HG02571 (cell line): ENCODE results near the gene RAD51B.
"Not testable (repeated sequence)": the region's sequence is repeated elsewhere in the genome, so short reads cannot be mapped to it uniquely, and the experiment has no call there.

Experiments
- ATAC-seq: cut with Tn5 transposase; IDR thresholded peaks from one replicate; pipeline ENCODE4 v1.9.1; 2021; ENCODE audit warnings: mild to moderate bottlenecking, moderate library complexity; ENCODE audit not compliant: unreplicated experiment

The RAD51B gene

GRCh38 chr14:68106456-68106855 lies 286.9 kb downstream of the RAD51B start:
- ATAC-seq = no peak

DNA sequence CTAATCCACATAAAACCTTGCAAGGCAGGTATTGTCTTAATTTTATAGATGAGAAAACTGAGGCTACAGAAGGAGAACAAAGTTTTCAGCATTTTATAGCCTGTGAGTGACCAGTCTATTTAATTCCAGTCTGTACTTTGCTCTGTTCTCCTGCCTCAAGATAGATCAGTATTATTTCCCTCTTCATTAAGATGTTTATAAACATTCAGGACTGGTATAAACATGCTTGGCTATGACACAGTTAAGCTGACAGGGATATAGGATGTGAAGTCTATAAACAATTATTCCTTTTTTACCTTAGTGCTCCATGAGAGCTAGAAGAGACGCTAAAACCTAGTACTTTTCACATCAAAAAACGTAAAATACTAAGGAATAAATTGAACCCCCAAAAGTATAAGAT lies 287.3 kb downstream of the RAD51B start:
- no peak for ATAC-seq

DNA sequence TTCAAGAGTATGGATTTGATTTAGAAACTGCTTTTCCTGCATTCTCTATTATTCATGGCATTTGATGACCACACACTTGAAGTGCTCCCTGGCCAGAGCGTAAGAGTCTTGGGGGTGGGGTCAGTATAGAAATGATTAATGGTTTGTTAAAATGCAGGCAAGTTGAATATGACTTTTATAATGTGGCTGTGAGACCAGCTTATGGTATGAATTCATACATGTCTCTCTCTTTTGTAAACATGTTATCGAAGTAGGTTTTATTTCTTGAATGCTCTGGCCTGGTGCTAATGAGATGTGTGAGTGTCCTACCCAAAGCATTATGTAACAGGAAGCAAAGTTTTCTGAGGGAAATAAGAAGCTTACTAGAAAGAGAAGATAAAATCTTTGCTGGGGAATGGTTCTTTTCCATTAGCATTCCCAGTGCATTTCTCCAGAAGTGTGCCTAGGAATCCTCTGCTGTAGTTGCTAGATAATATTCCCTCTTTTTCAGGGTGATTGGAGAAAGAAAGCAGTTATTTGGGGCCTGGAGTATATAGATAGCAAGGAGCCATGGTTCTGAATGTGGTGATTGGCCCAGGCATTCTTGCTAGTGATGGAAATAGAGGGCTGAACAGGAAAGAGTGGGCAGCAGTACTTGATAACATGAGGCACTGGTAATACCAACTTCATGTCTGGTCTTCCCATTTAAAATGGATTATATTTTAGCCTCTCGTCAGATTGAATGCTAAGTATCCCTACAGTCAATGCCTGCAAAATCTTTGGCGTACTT lies 289.7 kb downstream of the RAD51B start:
- no peak for ATAC-seq

- no peak for ATAC-seq
Measured at GRCh38 chr14:68111097-68111852, 291.7 kb downstream of the RAD51B start.

GRCh38 chr14:68111853-68112270 lies 292.3 kb downstream of the RAD51B start:
- ATAC-seq = no peak

- no peak for ATAC-seq
Measured at GRCh38 chr14:68112442-68112841, 292.9 kb downstream of the RAD51B start.

DNA sequence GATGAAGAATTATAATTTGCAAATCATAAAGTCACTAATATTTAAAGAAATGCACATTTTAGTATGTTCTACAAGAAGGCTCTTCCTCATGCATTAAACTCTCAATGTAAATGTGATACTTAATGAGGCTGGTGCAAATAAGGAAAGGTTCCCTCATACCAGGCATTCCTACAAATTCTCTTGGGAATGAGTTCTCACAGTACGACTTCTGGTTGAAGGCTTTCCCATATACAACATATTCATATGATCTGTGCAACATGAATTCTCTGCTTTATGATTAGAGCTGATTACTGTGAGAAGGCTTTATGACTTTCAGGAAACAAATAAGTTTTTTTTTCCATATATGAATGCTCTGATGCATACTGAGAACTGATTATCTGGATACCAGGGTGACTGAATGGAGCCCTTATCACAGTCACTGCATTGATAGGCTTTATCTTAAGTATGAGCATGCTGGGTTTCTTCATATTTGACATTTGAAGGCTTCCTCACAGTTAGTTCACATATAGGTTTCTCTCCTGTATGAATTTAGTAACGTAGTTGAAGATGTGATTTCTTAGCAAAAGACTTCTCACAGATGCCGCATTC lies 293.9 kb downstream of the RAD51B start:
- ATAC-seq = no peak

GRCh38 chr14:68115952-68116351 lies 296.4 kb downstream of the RAD51B start:
- not testable (repeated sequence) for ATAC-seq

GRCh38 chr14:68122651-68123050 lies 303.1 kb downstream of the RAD51B start:
- no peak for ATAC-seq

GRCh38 chr14:68124050-68124449 lies 304.5 kb downstream of the RAD51B start:
- ATAC-seq = no peak

GRCh38 chr14:68124979-68125731 lies 305.6 kb downstream of the RAD51B start:
- no peak for ATAC-seq

DNA sequence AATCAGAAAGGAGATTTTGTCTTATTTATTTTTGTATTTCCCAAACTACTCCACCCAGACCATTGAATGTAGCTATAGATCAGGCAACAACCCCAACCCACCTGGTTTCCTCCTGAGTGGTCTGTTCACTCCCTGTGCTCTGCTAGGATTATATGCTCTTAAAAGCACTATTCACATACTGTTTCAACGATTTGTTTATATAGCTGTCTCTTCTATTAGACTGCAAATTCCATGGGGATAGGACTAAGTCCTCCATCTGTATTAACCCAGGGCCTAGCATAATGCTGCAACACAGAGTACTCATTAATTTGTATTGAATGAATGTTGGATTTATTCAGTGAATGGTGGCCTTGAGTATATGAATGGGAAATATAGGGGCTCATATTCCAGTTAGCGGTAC lies 307.6 kb downstream of the RAD51B start:
- no peak for ATAC-seq

- no peak for ATAC-seq
Measured at GRCh38 chr14:68131907-68132306, 312.3 kb downstream of the RAD51B start.

DNA sequence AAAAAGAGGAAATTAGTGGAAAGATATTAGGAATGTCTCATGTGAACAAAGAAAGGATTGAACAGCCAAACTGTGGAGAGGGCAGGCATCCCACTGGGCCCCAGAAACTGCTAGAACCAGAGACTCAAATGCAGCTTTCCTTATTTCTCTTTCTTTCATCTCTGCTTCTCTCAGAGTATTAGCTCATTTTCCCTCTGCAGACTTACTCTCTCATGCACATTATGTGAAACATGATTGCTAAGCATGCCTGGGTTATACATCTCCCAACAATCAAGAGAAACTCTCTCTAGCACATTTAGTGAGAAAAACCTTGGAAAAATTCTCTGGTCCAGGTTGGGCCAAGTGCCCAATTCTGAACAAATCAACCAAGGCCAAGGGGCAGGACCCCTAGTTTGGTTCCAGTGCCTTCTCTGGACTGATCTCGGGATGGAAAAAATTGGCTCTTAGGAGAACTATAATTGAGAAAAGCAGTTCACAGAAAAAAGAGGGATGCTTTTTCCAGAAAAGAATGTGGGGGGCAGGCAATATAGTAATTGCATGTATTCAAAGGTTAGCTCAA lies 313.1 kb downstream of the RAD51B start:
- ATAC-seq = no peak

GRCh38 chr14:68133856-68134255 lies 314.3 kb downstream of the RAD51B start:
- ATAC-seq = no peak

GRCh38 chr14:68135028-68135427 lies 315.4 kb downstream of the RAD51B start:
- no peak for ATAC-seq

DNA sequence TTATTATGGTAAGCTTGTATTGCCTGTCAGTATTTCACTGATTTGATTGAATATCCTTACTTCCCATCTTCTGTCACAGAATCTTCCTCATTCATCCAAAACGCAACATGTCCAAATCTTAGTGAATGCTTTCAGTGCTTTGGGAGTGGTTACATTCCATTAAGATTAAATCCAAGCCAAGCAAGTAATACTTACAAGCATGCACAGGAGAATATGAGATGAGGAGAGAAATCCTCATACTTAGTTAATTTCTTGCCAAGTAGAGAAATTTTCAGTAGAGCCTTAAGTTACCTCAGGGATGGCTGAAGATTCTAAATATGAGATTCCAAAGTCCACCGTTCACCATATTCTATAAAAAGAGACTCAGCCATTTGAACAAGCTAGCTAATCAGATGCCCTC lies 316.0 kb downstream of the RAD51B start:
- ATAC-seq = no peak

- ATAC-seq = no peak
Measured at GRCh38 chr14:68137704-68138619, 318.4 kb downstream of the RAD51B start.

DNA sequence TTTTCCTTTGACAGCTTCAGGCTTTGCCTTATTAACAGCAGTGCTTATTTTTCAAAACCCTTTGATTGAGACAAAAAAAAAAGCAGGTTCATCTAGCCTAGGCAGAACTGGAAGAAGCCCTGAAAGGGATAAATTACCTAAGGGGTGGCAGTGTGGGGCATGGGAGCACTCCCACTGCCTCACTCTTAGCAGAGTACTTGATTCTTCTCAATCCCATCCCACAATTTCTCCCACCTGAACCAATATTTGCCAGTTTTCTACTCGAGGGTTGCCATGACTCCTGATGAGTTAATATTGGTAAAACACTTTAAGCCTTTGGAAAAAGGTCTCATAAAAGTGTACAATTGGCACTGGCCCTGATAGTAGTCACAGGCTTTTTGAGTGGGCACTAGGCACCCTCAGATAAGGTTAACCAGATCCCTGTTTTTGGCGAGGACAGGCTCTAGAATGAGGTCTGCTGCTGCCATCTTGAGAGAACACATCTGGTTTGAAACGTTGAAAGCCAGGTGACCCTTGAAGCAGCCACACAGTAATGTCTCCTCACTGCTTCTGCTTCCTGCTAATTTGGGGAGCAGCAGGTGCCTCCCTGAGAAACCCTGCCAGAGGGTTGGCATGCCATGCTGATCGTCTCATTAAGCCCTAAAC lies 320.0 kb downstream of the RAD51B start:
- ATAC-seq = no peak
